Gastroesophageal sphincter (tissue), 4 donors: ENCODE results near the gene LITAFD. TPM values are rescaled to one million over a fixed set of nuclear protein-coding genes. Genes with fewer than 3 reads are reported as not detected.

Experiments
- ATAC-seq: fragments of 150-250 bp; one replicate; pipeline ENCODE4 v1.9.1; 2016; ENCODE audit warnings: mild to moderate bottlenecking, moderate library complexity
- H3K27ac ChIP-seq, 4 donors: fragments of 200-600 bp; sonication (generic) in 3 of 4; 1 replicate in 3 of 4; 2 replicates in 1 of 4; pipeline ENCODE4 v1.5.1; 2016 to 2019
- H3K27me3 ChIP-seq: fragments of 200-600 bp; sonication (generic); one replicate; pipeline ENCODE4 v1.5.1; 2019
- H3K36me3 ChIP-seq, 2 donors: fragments of 200-600 bp; sonication (generic); one replicate each; pipeline ENCODE4 v1.5.1; 2019; ENCODE audit warnings: control low read depth in 1 of 2
- H3K4me1 ChIP-seq, 3 donors: fragments of 200-600 bp; sonication (generic); 1 replicate in 2 of 3; 2 replicates in 1 of 3; pipeline ENCODE4 v1.5.1; 2016 to 2019; ENCODE audit warnings: control low read depth in 2 of 3
- H3K4me3 ChIP-seq, 2 donors: fragments of 200-600 bp; sonication (generic); one replicate each; pipeline ENCODE4 v1.5.1; 2019; ENCODE audit warnings: mild to moderate bottlenecking in 1 of 2, moderate library complexity in 1 of 2
- H3K9me3 ChIP-seq, 3 donors: fragments of 200-600 bp; sonication (generic); one replicate each; pipeline ENCODE4 v1.5.1; 2017 to 2019; ENCODE audit warnings: control low read depth in 2 of 3
- CTCF ChIP-seq, 4 experiments: fragments of 200-600 bp in 2 of 4; fragments of 450-650 bp in 2 of 4; sonication (generic) in 1 of 4; IDR thresholded peaks; one replicate each; pipeline ENCODE4 v1.5.1; 2017 to 2019; ENCODE audit warnings: antibody characterized with exemption in 4 of 4, mild to moderate bottlenecking in 2 of 4, moderate library complexity in 2 of 4
- EP300 ChIP-seq: sonication (generic); formaldehyde crosslinking; IDR thresholded peaks from one replicate; pipeline ENCODE4 v1.6.1; 2017; ENCODE audit warnings: antibody characterized with exemption, mild to moderate bottlenecking
- POLR2A ChIP-seq, 2 donors: fragments of 450-650 bp; IDR thresholded peaks; one replicate each; pipeline ENCODE4 v1.6.1; 2017; ENCODE audit warnings: antibody characterized with exemption in 2 of 2, mild to moderate bottlenecking in 2 of 2, moderate library complexity in 1 of 2
- POLR2AphosphoS5 ChIP-seq: sonication (generic); formaldehyde crosslinking; IDR thresholded peaks from one replicate; pipeline ENCODE4 v1.6.1; 2017; ENCODE audit warnings: antibody characterized with exemption
- WGBS, 2 donors: methylation state at CpG; one replicate each; pipeline ENCODE4 v1.1.5; 2018; ENCODE audit warnings: low coverage in 1 of 2; 5-methylcytosine and 5-hydroxymethylcytosine counted together
- total RNA-seq, 4 donors: library from RNA; depleted of rRNA; stranded (reverse); fragments of >200 nt; gene quantifications; one replicate each; pipeline ENCODE4 v1.1.0, GENCODE V29; 2016

The LITAFD gene
- total RNA-seq, 4 donors from 2014 or later: not detected

- Histone ChIP-seq H3K4me3 (no peak overlapping the region), H3K9me3 (no peaks in the 10 kb centered on the region), H3K36me3 (peaks cover 0 to 76% of the 10 kb centered on the region in 2 donors), H3K27me3 (no peaks in the 10 kb centered on the region), H3K4me1 (peaks cover 0 to 15% (median 0%) of the 10 kb centered on the region in 3 donors), H3K27ac (no peak overlapping the region)
- WGBS, 2 donors: 78 to 82% methylated on average over 11 of the region's 11 CpGs
- no peak for ATAC-seq
- no peak for TF ChIP-seq POLR2AphosphoS5
- TF ChIP-seq EP300: no peak
- TF ChIP-seq CTCF (IDR thresholded peaks at IDR 0.05): no peak
- no peak for TF ChIP-seq POLR2A (IDR thresholded peaks at IDR 0.05)
Observed at GRCh38 chr16:8923199-8923598, 41.0 kb downstream of the LITAFD start.

- H3K27ac ChIP-seq: no peak overlapping the region
- H3K36me3 ChIP-seq: peaks cover 0 to 76% of the 10 kb centered on the region in 2 donors
- no peak for TF ChIP-seq POLR2A (IDR thresholded peaks at IDR 0.05)
- H3K4me1 ChIP-seq: peaks cover 0 to 25% (median 0%) of the 10 kb centered on the region in 3 donors
- no peak for ATAC-seq
- WGBS, 2 donors: 73 to 75% methylated on average over 4 of the region's 4 CpGs
- no peaks in the 10 kb centered on the region for H3K27me3 ChIP-seq
- H3K9me3 ChIP-seq: no peaks in the 10 kb centered on the region
- no peak overlapping the region for H3K4me3 ChIP-seq
Observed at GRCh38 chr16:8924214-8924613, 42.1 kb downstream of the LITAFD start.

- no peak for ATAC-seq
- Histone ChIP-seq H3K27me3 (no peaks in the 10 kb centered on the region), H3K27ac (no peak overlapping the region), H3K36me3 (peaks cover 0 to 73% of the 10 kb centered on the region in 2 donors), H3K9me3 (no peaks in the 10 kb centered on the region), H3K4me3 (no peak overlapping the region), H3K4me1 (peaks cover 0 to 27% (median 0%) of the 10 kb centered on the region in 3 donors)
- 94 to 98% methylated on average over 6 to 7 of the region's 7 CpGs for WGBS, 2 donors
- TF ChIP-seq CTCF (IDR thresholded peaks at IDR 0.05): no peak
- TF ChIP-seq POLR2A (IDR thresholded peaks at IDR 0.05): no peak
- no peak for TF ChIP-seq POLR2AphosphoS5
- no peak for TF ChIP-seq EP300
Observed at GRCh38 chr16:8925455-8925854, 43.3 kb downstream of the LITAFD start.

- Histone ChIP-seq H3K9me3 (no peaks in the 10 kb centered on the region), H3K4me3 (no peak overlapping the region), H3K27ac (no peak overlapping the region), H3K27me3 (no peaks in the 10 kb centered on the region), H3K4me1 (peaks cover 0 to 29% (median 0%) of the 10 kb centered on the region in 3 donors), H3K36me3 (peaks cover 0 to 59% of the 10 kb centered on the region in 2 donors)
- TF ChIP-seq POLR2A (IDR thresholded peaks at IDR 0.05) (no peak), POLR2AphosphoS5 (no peak), EP300 (no peak), CTCF (IDR thresholded peaks at IDR 0.05) (no peak)
- 93 to 100% methylated on average over 1 to 8 of the region's 11 CpGs for WGBS, 2 donors
- no peak for ATAC-seq
Observed at GRCh38 chr16:8926827-8927226, 44.7 kb downstream of the LITAFD start.

- Histone ChIP-seq H3K27me3 (no peaks in the 10 kb centered on the region), H3K36me3 (peaks cover 0 to 42% of the 10 kb centered on the region in 2 donors), H3K4me3 (no peak overlapping the region), H3K27ac (no peak overlapping the region), H3K9me3 (no peaks in the 10 kb centered on the region), H3K4me1 (peaks cover 0 to 34% (median 0%) of the 10 kb centered on the region in 3 donors)
- peak; percentile 28 for ATAC-seq
- TF ChIP-seq CTCF (IDR thresholded peaks at IDR 0.05): no peak
- TF ChIP-seq POLR2A (IDR thresholded peaks at IDR 0.05): no peak
- no peak for TF ChIP-seq EP300
- no peak for TF ChIP-seq POLR2AphosphoS5
- 84 to 90% methylated on average over 6 to 10 of the region's 10 CpGs for WGBS, 2 donors
Observed at GRCh38 chr16:8928467-8928957, 46.4 kb downstream of the LITAFD start.
